DMS53 treated with DMSO at 0.1 percent for 48 hours (cell line): ENCODE data around the gene FADS3.
A peak's percentile ranks its signal among the peaks of the same experiment; 100 is the strongest.

Experiments used
- DNase-seq: peaks from one replicate; lab custom pipeline; 2025; ENCODE audit not compliant: unreplicated experiment; lab: John Stamatoyannopoulos, UW

The FADS3 gene, protein sequence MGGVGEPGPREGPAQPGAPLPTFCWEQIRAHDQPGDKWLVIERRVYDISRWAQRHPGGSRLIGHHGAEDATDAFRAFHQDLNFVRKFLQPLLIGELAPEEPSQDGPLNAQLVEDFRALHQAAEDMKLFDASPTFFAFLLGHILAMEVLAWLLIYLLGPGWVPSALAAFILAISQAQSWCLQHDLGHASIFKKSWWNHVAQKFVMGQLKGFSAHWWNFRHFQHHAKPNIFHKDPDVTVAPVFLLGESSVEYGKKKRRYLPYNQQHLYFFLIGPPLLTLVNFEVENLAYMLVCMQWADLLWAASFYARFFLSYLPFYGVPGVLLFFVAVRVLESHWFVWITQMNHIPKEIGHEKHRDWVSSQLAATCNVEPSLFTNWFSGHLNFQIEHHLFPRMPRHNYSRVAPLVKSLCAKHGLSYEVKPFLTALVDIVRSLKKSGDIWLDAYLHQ

GRCh38 chr11:61891331-61892084 is at the start of gene FADS3:
Gene FADS3 (minus strand): TSS chr11:61891545. CDS start chr11:61891381, 164 bp downstream.
- peak; percentile 89 for DNase-seq

- DNase-seq = no peak
These were observed 49.1 kb upstream of the FADS3 start for GRCh38 chr11:61940466-61940865.

DNA sequence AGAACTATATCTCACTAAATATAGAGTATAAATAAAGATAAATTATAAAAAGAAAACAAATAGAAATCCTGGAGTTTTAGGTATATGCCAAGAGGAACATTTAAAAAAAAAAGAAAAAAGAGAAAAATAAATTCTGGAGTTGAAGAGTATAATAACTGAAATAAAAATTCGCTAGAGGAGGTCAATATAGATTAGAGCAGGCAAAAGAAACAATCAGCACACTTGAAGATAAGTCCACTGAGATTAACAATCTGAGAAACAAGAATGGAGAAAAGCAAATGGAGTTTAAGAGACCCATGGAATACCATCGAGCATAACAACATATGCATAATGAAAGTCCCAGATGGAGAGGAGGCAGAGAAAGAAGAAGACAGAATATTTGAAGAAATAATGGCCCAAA is 44.5 kb upstream of the FADS3 start:
- no peak for DNase-seq

DNA sequence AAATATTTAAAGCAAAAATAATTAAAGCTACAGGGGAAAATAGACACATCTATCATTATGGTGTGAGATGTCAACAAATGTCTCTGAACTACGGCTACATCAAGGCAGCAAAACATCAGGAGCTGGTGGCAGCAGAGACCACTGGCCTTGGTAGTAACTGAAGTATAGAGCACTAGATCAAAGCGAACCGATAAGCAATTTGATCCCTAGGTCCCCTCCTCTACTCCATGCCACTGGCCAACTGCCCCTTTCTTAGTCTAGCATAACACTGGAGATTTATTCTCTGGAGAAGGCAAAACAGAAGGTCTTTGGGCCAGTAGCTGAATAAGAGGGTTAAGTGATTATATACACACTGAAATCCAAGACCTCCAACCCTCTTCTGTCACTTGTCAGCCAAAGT is 39.6 kb upstream of the FADS3 start:
- DNase-seq = no peak

DNA sequence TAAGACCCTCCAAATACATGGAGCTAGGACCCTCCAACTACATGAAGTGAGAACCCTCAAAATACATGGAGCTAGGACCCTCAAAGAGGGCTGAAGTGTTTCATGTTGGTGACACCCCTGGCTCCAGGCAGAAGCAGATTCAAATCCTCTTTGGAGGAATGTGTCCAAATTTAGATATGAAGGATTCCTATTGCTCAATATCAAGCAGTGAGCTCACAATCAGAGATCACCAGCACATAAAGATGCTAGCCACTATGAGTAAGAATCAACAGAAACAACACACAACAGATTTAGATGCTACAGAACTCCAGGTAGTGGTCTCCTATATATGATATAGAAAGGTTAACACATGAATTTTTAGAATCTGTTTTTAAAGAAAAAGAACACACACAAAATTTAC is 37.3 kb upstream of the FADS3 start:
- no peak for DNase-seq

- DNase-seq = no peak
These were observed 36.2 kb upstream of the FADS3 start for GRCh38 chr11:61927501-61927900.

- no peak for DNase-seq
These were observed 34.9 kb upstream of the FADS3 start for GRCh38 chr11:61926235-61926634.

GRCh38 chr11:61925736-61926135 is 34.4 kb upstream of the FADS3 start:
- no peak for DNase-seq

DNA sequence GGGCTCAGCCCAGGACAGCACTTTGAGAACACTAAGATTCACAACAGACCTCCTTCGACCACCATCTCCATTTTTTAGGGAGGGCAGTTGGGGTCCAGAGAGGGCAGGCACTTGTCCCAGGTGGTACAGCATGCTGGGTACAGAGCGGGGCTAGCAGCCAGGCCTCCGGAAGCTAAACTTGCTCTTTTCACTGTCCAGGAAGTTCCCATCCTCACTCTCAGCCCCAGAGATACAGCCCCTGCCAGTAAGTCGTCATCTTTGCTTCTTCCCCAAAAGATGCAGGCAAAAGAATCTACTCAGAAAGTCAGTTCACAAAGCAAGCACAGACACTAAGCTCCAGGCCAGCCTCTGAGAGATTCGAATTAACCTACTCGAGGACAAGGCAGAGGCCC is 32.7 kb upstream of the FADS3 start:
- DNase-seq = no peak

GRCh38 chr11:61923166-61924063 is 32.1 kb upstream of the FADS3 start:
- no peak for DNase-seq

DNA sequence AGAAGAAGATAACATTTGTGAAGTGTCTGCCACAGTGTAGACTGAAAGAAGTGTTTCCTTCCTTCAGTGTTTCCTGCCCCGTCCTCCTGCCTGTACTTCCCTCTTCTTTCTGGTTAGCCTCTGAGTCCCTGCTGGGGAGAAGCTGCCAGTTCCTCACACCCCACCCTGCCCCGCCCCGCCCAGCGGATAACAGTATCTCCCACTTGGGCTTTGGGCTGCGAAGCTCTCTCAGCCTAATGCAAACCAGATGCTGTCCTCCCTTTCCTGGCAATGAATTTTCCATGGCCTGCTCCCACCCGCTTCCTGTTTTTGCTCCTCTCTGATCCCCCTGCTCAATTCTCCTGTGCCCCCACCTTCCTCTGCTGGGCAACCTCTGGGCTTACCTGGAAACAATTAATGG is 31.2 kb upstream of the FADS3 start:
- no peak for DNase-seq

DNA sequence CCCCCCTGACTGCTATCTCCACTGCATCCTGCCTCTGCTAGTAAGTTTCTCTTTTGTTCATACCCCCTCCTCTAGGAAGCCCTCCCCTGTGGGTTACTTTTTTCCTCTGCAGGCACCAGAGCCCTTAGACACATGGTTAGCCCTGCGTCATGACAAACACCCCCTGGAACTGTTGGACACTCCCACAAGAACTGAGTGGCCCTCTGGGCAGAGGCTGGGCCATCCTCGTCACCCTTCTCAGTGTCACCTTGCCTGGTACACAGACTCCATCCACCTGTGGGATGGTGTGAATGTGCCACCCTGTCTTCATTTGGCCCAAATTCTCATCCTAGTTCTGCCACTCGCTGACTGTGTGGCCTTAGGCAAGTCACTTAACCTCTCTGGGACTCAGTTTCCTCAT is 30.1 kb upstream of the FADS3 start:
- DNase-seq = no peak

DNA sequence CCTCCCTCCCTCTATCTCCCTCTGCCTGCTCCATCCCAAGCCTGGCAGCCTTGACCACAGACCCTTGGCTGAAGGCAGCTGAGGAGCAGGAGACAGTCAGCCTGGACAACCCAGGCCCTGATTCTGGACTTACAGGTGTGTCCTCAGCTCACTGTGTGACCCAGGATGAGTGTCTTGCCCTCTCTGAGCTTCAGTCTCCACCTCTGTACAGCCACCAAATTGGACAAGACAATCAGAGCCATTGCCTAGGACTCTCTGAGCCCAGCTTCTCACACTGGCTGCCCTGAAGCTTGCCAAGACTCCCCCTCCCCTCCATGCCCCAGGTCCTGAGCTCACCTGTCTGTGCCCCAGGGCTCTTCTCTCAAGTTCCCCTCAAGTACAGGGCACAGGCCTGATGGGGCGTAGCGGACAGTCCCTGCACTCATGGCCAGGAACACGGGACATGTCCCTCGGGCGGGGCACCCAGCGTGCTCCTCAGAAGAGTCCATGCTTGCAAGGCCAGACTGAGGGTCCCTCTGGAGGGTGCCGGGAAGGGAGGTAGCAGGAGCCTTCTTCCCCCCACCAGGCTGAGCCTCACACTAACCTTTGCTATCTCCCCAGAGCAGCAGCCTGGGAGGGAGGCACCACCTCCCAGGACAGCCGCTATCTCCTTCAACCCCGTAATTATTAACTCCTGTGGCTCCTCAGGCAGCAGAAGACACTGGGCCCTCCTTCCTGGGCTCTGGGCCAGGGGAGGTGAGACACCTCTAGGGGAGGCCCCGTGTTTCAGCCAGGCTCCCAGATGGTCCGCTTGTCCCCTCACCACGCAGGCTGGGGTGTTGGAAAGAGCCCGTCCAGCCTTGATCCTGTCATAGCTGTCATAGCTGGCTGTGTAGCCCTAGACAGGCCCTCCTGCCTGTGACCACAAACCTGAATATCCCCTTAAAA is 28.6 kb upstream of the FADS3 start:
- DNase-seq = no peak

DNA sequence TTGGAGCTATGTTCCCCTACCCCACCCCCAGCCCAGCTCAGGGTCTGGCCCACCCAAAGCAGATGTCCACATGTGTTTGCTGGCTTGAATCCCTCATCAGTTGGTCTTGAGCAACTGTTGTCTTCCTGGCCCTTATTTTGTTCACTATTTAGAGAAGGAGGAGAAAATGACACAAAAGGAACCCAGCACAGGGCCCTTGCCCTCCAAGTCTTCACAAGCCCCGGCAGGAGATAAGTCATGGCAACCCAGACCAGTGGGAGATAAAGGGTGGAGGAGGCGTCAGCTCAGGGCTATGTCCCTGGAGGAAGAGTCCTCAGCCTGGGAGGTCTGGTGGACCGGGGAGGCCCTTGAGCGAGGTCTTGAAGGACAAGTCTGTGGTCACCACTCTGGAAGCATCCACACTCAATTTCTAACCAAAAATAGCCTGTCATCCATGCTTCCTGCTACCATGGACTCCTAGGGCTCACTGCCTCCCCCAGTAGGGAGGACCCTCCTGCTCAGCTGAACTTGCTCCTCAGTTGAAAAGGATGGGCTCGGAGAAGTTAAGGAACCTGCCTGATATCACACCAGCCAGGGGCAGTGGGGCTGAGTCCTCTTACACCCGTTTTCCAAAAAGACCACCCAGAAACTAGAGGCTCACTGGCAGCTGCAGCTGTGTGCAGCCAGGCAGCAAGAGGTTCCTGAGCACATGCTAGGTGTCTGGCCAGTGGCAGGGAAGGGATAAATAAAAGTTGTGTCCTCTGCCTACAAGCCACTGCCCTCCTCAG is 27.8 kb upstream of the FADS3 start:
- DNase-seq = no peak

DNA sequence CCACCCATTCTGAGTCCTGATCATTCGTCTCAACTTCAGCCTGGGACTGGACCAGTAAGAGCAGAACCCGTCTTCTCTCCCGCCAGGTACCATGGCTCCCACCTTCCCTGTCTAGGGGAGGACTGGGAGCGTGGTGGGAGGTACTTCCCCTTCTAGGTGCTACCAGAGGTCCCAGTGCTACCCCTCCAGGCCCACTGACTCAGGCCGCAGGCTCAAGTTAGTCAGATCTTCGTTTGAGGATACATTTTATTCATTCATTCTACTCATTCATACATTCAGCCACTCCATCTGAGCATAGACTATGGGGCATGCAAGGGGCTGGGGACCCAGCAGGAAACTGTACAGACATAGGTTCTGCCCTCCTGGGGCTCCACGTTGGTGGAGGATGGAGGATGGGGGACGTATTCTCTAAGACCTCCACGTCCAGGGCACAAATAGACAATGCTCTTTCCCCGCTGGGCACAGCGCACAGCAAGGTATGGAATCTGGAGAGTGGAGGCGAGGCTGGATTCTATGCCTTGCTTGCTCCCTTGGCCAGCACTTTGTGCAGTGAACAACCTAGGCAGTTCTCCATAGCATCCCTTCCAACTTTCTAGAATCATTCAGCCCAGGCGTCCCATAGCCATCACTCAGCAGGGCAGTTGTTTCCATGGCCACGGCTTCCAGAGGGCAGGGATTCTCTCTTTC is 27.0 kb upstream of the FADS3 start:
- DNase-seq = no peak

- no peak for DNase-seq
These were observed 26.2 kb upstream of the FADS3 start, which contains the start of gene RAB3IL1 for GRCh38 chr11:61917334-61918109. Gene RAB3IL1 (minus strand): TSS chr11:61917566. CDS start chr11:61917367, 199 bp downstream.

- no peak for DNase-seq
These were observed 25.5 kb upstream of the FADS3 start for GRCh38 chr11:61916737-61917333.
